ENCODE results near the gene DIRAS1.

The DIRAS1 gene

GRCh38 chr19:2720777-2721569 is at the start of gene DIRAS1:
Gene DIRAS1, minus strand, starts transcription at chr19:2721372. Its CDS starts 3,566 bp downstream, at chr19:2717806.
- no peak for DNase-seq

DNA sequence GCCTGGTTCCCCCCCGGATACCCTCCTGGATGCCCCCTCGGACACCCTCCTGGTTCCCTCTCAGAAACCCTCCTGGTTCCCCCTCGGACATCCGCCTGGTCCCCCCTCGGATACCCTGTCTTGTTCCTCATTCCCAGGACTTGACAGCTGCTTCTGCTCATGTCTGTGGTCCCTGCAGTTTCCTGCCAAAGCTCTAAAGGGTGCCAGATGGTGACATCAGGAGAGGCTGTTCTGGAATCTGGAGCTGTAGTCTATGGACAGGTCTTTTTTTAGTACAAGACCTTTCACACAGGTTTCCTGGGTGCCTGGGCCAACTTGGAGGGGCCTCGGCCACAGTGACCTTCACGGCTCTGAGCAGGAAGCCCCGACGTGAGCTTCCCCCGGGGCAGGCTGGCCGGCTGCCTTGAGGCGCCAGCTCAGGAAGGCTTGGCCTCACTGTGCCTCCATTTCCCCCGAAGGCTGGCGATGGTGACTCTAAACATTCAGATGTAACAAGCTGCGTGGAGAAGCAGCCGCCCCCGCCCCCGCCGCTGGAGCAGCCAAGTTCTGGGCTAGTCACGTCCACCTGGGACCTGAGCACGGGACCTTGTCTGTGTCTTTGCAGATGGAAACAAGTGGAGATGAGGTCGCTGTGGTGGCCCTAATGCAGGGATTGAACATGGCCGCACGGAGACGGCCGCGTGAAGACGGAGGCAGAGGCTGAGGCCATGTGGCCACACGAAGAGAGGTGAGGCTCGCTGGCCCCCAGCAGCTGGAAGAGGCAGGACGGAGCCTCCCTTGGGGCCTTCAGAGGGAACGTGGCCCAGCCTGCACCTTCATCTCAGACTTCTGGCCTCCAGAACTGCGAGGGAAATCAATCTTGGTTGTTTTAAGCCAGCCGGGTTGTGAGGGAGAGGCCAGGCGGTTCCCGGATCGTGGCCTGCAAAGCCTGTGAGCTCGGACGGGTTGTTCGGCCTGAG is 49.2 kb upstream of the DIRAS1 start:
- peak; percentile 39 for DNase-seq

DNA sequence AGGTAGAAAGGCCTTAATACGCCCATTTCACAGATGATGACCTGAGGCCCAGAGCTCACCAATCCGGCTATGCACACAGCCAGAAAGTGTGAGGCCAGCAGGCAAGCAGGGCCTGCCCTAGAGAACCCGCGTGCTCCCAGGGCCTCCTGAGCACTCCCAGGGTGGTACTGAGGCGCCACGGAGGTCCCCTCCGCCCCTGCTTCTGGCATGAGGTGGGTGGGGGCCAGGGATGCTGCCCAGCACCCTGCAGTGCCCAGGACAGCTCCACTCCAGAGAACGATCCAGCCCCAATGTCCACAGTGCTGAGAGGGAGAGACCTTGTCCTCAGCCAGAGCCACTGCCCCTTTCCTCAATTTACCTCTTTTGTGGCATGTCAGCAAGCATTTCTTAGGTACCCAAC is 48.0 kb upstream of the DIRAS1 start:
- DNase-seq = no peak

- no peak for DNase-seq
Measured at GRCh38 chr19:2768365-2769132, 47.4 kb upstream of the DIRAS1 start.

DNA sequence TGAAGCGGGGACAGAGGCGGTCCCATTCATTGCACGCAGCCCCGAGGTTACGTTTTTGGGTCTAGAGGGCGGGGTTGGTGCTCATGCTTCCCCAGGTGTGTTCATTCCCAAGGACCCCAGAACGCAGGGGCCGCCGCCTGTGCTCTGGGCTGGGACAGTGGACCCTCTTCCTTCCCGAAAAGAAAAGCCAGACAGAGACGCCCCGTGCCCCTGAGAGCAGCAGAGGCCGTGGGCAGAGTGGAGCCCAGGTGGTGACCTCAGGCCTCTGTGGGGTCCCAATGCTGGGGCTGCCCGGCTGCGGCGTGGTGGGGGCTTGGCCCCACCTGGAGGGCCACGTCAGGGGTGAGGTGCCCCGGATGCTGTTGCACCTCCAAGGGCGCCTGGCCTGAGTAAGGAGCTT is 46.5 kb upstream of the DIRAS1 start:
- DNase-seq = no peak

- DNase-seq = no peak
Measured at GRCh38 chr19:2766594-2767372, 45.6 kb upstream of the DIRAS1 start.

- no peak for DNase-seq
Measured at GRCh38 chr19:2765376-2765775, 44.2 kb upstream of the DIRAS1 start.

DNA sequence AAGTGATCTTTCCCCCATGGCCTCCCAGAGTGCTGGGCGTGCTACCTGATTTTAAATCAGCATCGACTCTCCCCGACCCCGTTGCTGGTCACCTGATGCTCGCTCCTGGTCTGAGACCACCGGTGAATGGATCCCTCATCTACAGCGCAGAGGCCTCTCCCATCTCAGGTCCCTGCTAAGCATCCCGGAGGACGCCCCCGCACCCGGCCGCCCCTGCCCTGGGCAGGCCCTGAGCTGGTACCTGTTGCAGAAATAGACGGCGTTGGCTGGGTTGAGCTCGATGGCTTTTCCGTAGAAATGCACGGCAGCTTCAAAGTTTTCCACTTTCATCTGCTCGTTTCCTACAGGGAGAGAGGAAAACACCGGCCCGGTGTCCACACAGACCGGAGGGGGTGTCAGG is 43.8 kb upstream of the DIRAS1 start:
- DNase-seq = no peak

GRCh38 chr19:2763687-2764086 is 42.5 kb upstream of the DIRAS1 start:
- no peak for DNase-seq

GRCh38 chr19:2762783-2763496 is 41.8 kb upstream of the DIRAS1 start:
- no peak for DNase-seq

DNA sequence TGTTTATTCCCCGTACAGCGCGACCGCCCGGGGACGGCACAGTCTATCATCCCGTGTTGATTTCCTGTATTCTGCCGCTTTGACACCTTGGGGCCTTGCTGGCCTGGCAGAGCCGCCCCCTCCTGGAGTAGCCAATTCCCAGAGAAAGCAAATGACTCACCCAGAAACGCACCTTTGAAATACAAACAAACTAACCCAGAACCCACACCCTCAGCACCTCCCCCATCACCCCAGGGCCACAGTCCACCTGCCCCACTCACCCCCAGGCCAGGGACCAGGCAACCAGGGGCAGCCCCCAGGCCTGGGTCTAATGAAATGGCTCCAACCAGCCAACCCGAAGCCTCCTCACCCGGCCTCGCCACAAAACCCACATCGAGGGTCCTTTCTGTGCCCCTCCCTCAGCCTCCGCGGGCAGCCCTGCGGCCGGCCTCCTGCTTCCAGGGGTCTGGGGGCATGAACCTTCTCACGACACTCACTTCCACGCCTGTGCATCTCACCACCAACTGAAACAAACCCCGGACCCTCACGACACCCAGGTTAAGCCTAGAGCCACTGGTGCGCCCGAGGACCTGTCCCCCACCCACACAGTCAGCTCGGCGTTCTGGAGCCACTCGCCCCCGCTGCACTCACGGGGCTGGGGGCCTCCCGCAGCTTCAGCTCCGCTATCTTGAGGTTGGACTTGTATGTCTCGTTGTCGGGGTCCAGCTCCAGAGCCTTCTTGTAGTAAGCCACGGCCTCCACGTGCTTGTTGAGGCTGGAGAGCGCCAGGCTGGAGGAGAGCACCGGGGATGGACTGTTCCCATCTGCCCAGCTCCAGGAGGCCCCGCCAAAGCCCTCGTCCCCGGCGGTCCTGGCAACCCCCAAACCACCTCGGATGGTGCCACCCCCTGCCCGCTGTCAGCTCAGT is 41.0 kb upstream of the DIRAS1 start:
- no peak for DNase-seq

- no peak for DNase-seq
Measured at GRCh38 chr19:2761309-2761677, 40.1 kb upstream of the DIRAS1 start.

DNA sequence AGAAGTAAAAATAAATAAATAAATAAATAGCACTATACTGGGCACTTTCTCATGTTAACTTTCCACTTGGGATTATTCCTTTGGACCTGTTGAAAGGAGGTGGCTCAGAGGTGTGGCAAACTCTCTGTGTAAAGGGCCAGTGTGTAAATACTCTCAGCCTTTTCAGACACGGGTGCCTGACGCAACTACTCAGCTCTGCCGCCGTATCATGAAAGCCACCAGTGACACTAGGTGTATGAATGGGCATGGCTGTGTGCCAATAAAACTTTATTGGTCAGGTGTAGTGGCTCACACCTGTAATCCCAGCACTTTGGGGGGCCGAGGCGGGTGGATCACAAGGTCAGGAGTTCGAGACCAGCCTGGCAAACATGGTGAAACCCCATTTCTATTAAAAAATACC is 38.8 kb upstream of the DIRAS1 start:
- DNase-seq = no peak

GRCh38 chr19:2759362-2759761 is 38.2 kb upstream of the DIRAS1 start:
- DNase-seq = no peak

- no peak for DNase-seq
Measured at GRCh38 chr19:2758601-2759313, 37.6 kb upstream of the DIRAS1 start.

DNA sequence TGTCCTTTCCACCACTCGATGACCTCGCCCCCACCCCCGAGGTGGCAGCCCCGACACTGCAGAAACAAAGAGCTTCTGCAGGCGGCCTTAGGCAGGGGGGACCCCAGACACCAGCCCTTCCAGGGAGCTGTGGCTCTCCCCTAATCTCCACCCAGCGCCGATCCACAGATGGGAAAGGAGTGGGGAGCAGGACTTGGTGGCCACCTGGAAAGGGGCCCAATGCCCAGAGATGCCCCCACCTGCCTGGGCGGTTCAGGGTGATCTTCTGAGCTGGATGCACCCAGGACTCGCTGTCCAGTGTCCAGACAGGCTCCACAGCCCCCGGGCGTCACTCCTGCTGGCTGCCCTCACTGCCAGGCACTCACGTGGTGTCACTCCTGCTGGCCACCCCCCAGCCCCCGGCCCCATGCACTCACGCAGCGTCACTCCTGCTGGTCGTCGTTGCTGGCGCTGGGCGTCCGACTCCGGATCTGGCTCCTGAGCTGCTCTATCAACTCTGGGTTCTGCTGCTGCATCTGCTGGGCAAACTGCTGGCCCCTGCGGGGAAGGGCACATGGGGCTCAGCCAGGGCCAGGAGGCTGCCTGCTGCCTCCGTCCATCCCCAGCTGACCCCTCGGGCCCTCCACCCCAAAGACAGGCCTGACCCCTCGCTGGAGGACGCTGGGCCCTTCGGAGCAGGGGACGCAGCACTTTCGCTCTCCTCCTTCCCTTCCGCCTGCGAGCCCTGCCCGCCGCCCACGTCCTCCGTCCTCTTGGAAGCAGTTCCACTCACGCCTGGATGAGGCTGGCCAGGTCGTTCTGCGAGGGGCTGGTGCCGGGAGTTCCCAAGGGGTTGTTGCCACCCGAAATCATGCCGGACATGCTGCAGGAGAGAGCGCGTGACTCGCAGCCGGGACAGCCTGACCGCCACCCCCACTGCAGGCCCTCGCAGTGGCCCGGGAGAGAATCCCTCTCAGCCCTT is 36.0 kb upstream of the DIRAS1 start:
- DNase-seq = no peak

- no peak for DNase-seq
Measured at GRCh38 chr19:2756477-2756876, 35.3 kb upstream of the DIRAS1 start.

GRCh38 chr19:2755811-2756210 is 34.6 kb upstream of the DIRAS1 start:
- no peak for DNase-seq

- DNase-seq = no peak
Measured at GRCh38 chr19:2755448-2755705, 34.2 kb upstream of the DIRAS1 start.
